Liver (tissue), 9 donors: ENCODE data around the gene MOGAT3. TPM values are rescaled to one million over a fixed set of nuclear protein-coding genes. Genes with fewer than 3 reads are reported as not detected.

ENCODE experiments used
- DNase-seq: peaks from one replicate; pipeline ENCODE4 v3.0.0-alpha.2; 2017; ENCODE audit warnings: low spot score
- H3K27ac ChIP-seq, 2 donors: one replicate each; pipeline ENCODE4 v1.7.0; 2013; ENCODE audit warnings: inconsistent platforms in 2 of 2, low read length in 2 of 2, control low read depth in 1 of 2, low read depth in 1 of 2, mild to moderate bottlenecking in 1 of 2
- H3K27me3 ChIP-seq, 4 donors: one replicate each; pipeline versions ENCODE4 v1.6.1 to v1.7.0; 2013; ENCODE audit warnings: low read length in 3 of 4, inconsistent platforms in 1 of 4, mild to moderate bottlenecking in 1 of 4, moderate library complexity in 1 of 4; ENCODE audit not compliant: control insufficient read depth in 4 of 4, insufficient read depth in 4 of 4
- H3K36me3 ChIP-seq, 4 donors: one replicate each; pipeline versions ENCODE4 v1.6.1 to v1.7.0; 2013; ENCODE audit warnings: low read length in 3 of 4, mild to moderate bottlenecking in 3 of 4, low read depth in 1 of 4, moderate library complexity in 1 of 4; ENCODE audit not compliant: control insufficient read depth in 4 of 4, insufficient read depth in 3 of 4
- H3K4me1 ChIP-seq, 4 donors: one replicate each; pipeline versions ENCODE4 v1.6.1 to v1.7.0; 2013; ENCODE audit warnings: low read length in 3 of 4, mild to moderate bottlenecking in 3 of 4, moderate library complexity in 1 of 4; ENCODE audit not compliant: control insufficient read depth in 4 of 4, insufficient read depth in 4 of 4
- H3K4me3 ChIP-seq, 3 donors: one replicate each; pipeline versions ENCODE4 v1.6.1 to v1.7.0; 2013; ENCODE audit warnings: low read length in 3 of 3, control low read depth in 1 of 3, low read depth in 1 of 3, mild to moderate bottlenecking in 1 of 3
- H3K9ac ChIP-seq, 2 donors: one replicate each; pipeline ENCODE4 v1.7.0; 2013; ENCODE audit warnings: low read length in 2 of 2, mild to moderate bottlenecking in 2 of 2, moderate library complexity in 2 of 2, control low read depth in 1 of 2, low read depth in 1 of 2
- H3K9me3 ChIP-seq, 4 donors: one replicate each; pipeline versions ENCODE4 v1.6.1 to v1.7.0; 2013; ENCODE audit warnings: low read length in 3 of 4; ENCODE audit not compliant: control insufficient read depth in 4 of 4
- ATF3 ChIP-seq: IDR thresholded peaks from 2 replicates; pipeline ENCODE4 v1.6.1; 2016; ENCODE audit warnings: antibody characterized with exemption
- EGR1 ChIP-seq, 2 donors: IDR thresholded peaks; 2 replicates each; pipeline ENCODE4 v1.6.1; 2016 to 2018; ENCODE audit warnings: antibody characterized with exemption in 2 of 2, low read depth in 2 of 2
- FOXA1 ChIP-seq: IDR thresholded peaks from 2 replicates; pipeline ENCODE4 v1.6.1; 2016; ENCODE audit warnings: antibody characterized with exemption
- FOXA2 ChIP-seq: IDR thresholded peaks from 2 replicates; pipeline ENCODE4 v1.6.1; 2016; ENCODE audit warnings: antibody characterized with exemption
- GABPA ChIP-seq, 2 donors: IDR thresholded peaks in 1 of 2; conservative IDR thresholded peaks in 1 of 2; 2 replicates each; pipeline ENCODE4 v1.6.1; 2016; ENCODE audit warnings: antibody characterized with exemption in 2 of 2, mild to moderate bottlenecking in 1 of 2, moderate library complexity in 1 of 2
- HNF4A ChIP-seq, 2 donors: conservative IDR thresholded peaks; 2 replicates each; pipeline ENCODE4 v1.6.1; 2016; ENCODE audit warnings: antibody characterized with exemption in 2 of 2, mild to moderate bottlenecking in 2 of 2
- HNF4G ChIP-seq: IDR thresholded peaks from 2 replicates; pipeline ENCODE4 v1.6.1; 2016; ENCODE audit warnings: antibody characterized with exemption
- JUND ChIP-seq, 2 donors: IDR thresholded peaks; 2 replicates each; pipeline ENCODE4 v1.6.1; 2016; ENCODE audit warnings: antibody characterized with exemption in 2 of 2
- MAX ChIP-seq: IDR thresholded peaks from 2 replicates; pipeline ENCODE4 v1.6.1; 2016; ENCODE audit warnings: antibody characterized with exemption
- RXRA ChIP-seq, 2 donors: IDR thresholded peaks; 2 replicates each; pipeline ENCODE4 v1.6.1; 2017 to 2018; ENCODE audit warnings: antibody characterized with exemption in 2 of 2, mild to moderate bottlenecking in 1 of 2
- SP1 ChIP-seq: IDR thresholded peaks from 2 replicates; pipeline ENCODE4 v1.6.1; 2018; ENCODE audit warnings: antibody characterized with exemption, mild to moderate bottlenecking
- YY1 ChIP-seq: IDR thresholded peaks from 2 replicates; pipeline ENCODE4 v1.6.1; 2016; ENCODE audit warnings: antibody characterized with exemption, mild to moderate bottlenecking
- ZBTB33 ChIP-seq: IDR thresholded peaks from 2 replicates; pipeline ENCODE4 v1.6.1; 2016; ENCODE audit warnings: antibody characterized with exemption
- WGBS: extraction: QIAGEN DNeasy Blood & Tissue Kit; methylation state at CpG from one replicate; pipeline ENCODE4 v1.1.7; 2013; 5-methylcytosine and 5-hydroxymethylcytosine counted together
- polyA plus RNA-seq, 2 donors: library from polyadenylated mRNA; stranded (reverse) in 1 of 2; unstranded in 1 of 2; fragments of 200-250 nt in 1 of 2; fragments of >200 nt in 1 of 2; fragmentation: Nextera tagmentation in 1 of 2; extraction: Ambion mirVana in 1 of 2; gene quantifications; one replicate each; pipeline versions ENCODE4 v1.2.1 to v1.2.3, GENCODE V29; 2013 to 2015
- total RNA-seq, 2 donors: library from RNA; depleted of rRNA; stranded (reverse); fragments of >200 nt; gene quantifications; one replicate each; pipeline ENCODE4 v1.2.3, GENCODE V29; 2014
- TF ChIP-seq, protein P1 (sequence below): fragments of 150-350 bp; IDR thresholded peaks from 2 replicates; pipeline ENCODE4 v1.5.1; 2017; ENCODE audit warnings: improper control_type of control experiment, low read depth, low read length; ENCODE audit not compliant: missing input control
- donor health status: healthy.
- donor health status: healthy.
- donor health status: healthy.
- donor health status: healthy.
- donor health status: healthy.

Gene MOGAT3
- total and polyA plus RNA-seq, 4 donors = 1.8 to 7.9 (median 3.7) TPM

DNA sequence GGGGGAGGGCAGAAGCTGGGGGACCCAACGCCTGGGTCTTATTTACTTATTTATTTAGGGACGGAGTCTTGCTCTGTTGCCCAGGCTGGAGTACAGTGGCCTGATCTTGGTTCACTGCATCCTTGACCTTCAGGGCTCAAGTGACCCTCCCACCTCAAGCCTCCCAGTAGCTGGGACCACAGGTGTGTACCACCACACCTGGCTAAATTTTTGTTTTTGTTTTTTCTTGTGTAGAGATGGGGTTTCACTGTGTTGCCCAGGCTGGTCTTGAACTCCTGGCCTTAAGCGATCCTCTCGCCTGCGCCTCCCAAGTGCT, 1.7 kb upstream of the MOGAT3 start:
- Histone ChIP-seq H3K4me1 (peaks cover 2 to 27% (median 15%) of the 10 kb centered on the region in 4 donors), H3K36me3 (peaks cover 0 to 12% (median 4%) of the 10 kb centered on the region in 4 donors), H3K9ac (no peak overlapping the region), H3K27me3 (no peaks in the 10 kb centered on the region), H3K27ac (no peak overlapping the region), H3K4me3 (no peak overlapping the region), H3K9me3 (no peaks in the 10 kb centered on the region)
- DNase-seq = no peak
- 92% methylated on average over 5 of the region's 5 CpGs for WGBS
- TF ChIP-seq MAX (no peak), FOXA2 (no peak), SP1 (no peak), ATF3 (no peak), EGR1 (IDR thresholded peaks at IDR 0.05; ENCODE audit: low read depth in 2 of 2) (no peak), GABPA (IDR thresholded peaks at IDR 0.05 in 1 of 2, conservative IDR thresholded peaks at IDR 0.05 in 1 of 2) (no peak), HNF4A (conservative IDR thresholded peaks at IDR 0.05) (no peak), JUND (IDR thresholded peaks at IDR 0.05) (no peak), ZBTB33 (no peak), HNF4G (no peak), FOXA1 (no peak), RXRA (IDR thresholded peaks at IDR 0.05) (no peak)
- TF ChIP-seq, protein P1, sequence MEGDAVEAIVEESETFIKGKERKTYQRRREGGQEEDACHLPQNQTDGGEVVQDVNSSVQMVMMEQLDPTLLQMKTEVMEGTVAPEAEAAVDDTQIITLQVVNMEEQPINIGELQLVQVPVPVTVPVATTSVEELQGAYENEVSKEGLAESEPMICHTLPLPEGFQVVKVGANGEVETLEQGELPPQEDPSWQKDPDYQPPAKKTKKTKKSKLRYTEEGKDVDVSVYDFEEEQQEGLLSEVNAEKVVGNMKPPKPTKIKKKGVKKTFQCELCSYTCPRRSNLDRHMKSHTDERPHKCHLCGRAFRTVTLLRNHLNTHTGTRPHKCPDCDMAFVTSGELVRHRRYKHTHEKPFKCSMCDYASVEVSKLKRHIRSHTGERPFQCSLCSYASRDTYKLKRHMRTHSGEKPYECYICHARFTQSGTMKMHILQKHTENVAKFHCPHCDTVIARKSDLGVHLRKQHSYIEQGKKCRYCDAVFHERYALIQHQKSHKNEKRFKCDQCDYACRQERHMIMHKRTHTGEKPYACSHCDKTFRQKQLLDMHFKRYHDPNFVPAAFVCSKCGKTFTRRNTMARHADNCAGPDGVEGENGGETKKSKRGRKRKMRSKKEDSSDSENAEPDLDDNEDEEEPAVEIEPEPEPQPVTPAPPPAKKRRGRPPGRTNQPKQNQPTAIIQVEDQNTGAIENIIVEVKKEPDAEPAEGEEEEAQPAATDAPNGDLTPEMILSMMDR = no peak

DNA sequence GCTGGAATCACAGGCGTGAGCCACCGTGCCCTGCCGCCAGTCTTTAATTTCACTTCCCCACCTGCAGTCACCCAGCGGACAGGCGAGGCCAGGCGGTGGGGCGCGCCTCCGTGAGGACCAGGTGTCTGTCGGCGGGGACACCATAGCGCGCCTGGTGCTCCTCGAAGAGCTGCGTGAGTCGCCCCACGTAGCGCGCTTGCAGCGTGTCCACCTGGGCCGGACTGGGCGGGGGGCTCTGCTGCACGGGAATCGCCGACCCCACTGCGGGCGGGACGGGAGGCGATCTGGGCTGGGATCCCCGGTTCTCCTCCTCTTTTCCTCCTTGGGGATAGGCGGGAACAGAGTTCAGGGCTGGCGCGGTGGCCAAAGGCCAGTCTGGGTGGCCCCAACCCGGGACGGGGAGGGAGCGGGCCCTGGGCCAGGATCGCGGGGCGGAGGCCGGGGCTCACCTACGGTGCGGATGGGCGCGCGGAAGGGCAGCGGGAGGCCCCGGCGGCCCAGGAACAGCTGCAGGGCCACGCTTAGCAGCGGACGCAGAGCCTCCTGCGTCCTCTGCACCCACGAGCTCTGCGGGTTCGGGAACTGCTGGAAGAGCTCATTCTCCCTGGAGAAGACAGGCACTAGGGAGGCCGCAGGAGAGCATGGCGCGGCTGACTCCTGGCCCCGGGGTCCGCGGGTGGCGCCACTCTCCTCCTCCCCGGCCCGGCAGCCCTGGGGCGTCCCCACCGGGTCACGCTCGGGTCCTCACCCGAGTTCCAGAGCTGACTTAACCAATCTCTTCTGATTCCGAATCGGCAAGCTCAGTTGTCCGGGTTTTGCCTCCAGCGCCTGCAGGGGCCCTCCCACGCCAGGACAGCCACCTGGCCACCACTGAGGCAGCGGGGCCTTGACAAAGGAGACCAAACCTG, 1.1 kb upstream of the MOGAT3 start:
- Histone ChIP-seq H3K4me3 (peak overlapping the region in 2 of 3 donors; percentile 30 to 57), H3K27me3 (no peaks in the 10 kb centered on the region), H3K36me3 (peaks cover 0 to 9% (median 4%) of the 10 kb centered on the region in 4 donors), H3K4me1 (peaks cover 2 to 27% (median 15%) of the 10 kb centered on the region in 4 donors), H3K9ac (no peak overlapping the region), H3K27ac (peak overlapping the region; percentile 23 to 65), H3K9me3 (no peaks in the 10 kb centered on the region)
- WGBS = 15% methylated on average over 75 of the region's 75 CpGs
- DNase-seq = peak; percentile 58
- TF ChIP-seq HNF4A (conservative IDR thresholded peaks at IDR 0.05) (peak in 1 of 2 donors; percentile 48), SP1 (peak; percentile 20), YY1 (no peak)
